ENCODE measurements around the gene FRRS1L.
A peak's percentile ranks its signal among the peaks of the same experiment; 100 is the strongest.

The FRRS1L gene

GRCh38 chr9:109186857-109187520 lies 19.9 kb upstream of the FRRS1L start:
- Mint-ChIP-seq H3K27me3 (no peaks in the 10 kb centered on the region), H3K4me1 (ENCODE audit: low read depth) (no peaks in the 10 kb centered on the region), H3K4me3 (no peak overlapping the region), H3K36me3 (no peaks in the 10 kb centered on the region), H3K9me3 (ENCODE audit: low read depth) (no peaks in the 10 kb centered on the region), H3K27ac (no peak overlapping the region)

GRCh38 chr9:109182940-109183798 lies 16.1 kb upstream of the FRRS1L start:
- H3K4me1 Mint-ChIP-seq (ENCODE audit: low read depth): peaks cover 8% of the 10 kb centered on the region
- H3K4me3 Mint-ChIP-seq: no peak overlapping the region
- H3K9me3 Mint-ChIP-seq (ENCODE audit: low read depth): no peaks in the 10 kb centered on the region
- no peak overlapping the region for H3K27ac Mint-ChIP-seq
- H3K27me3 Mint-ChIP-seq: no peaks in the 10 kb centered on the region
- H3K36me3 Mint-ChIP-seq: no peaks in the 10 kb centered on the region

- Mint-ChIP-seq H3K4me3 (no peak overlapping the region), H3K9me3 (ENCODE audit: low read depth) (no peaks in the 10 kb centered on the region), H3K36me3 (no peaks in the 10 kb centered on the region), H3K27me3 (no peaks in the 10 kb centered on the region), H3K4me1 (ENCODE audit: low read depth) (peaks cover 8% of the 10 kb centered on the region), H3K27ac (no peak overlapping the region)
These were observed 15.5 kb upstream of the FRRS1L start for GRCh38 chr9:109182550-109182939.

- Mint-ChIP-seq H3K36me3 (no peaks in the 10 kb centered on the region), H3K4me1 (ENCODE audit: low read depth) (peaks cover 8% of the 10 kb centered on the region), H3K4me3 (no peak overlapping the region), H3K27me3 (no peaks in the 10 kb centered on the region), H3K27ac (no peak overlapping the region), H3K9me3 (ENCODE audit: low read depth) (no peaks in the 10 kb centered on the region)
These were observed 14.2 kb upstream of the FRRS1L start for GRCh38 chr9:109181284-109181683.

- H3K9me3 Mint-ChIP-seq (ENCODE audit: low read depth): no peaks in the 10 kb centered on the region
- H3K27ac Mint-ChIP-seq: no peak overlapping the region
- H3K4me3 Mint-ChIP-seq: no peak overlapping the region
- no peaks in the 10 kb centered on the region for H3K36me3 Mint-ChIP-seq
- peaks cover 8% of the 10 kb centered on the region for H3K4me1 Mint-ChIP-seq (ENCODE audit: low read depth)
- no peaks in the 10 kb centered on the region for H3K27me3 Mint-ChIP-seq
These were observed 12.9 kb upstream of the FRRS1L start for GRCh38 chr9:109179801-109180523.

GRCh38 chr9:109176963-109177362 lies 9.9 kb upstream of the FRRS1L start:
- no peak overlapping the region for H3K4me3 Mint-ChIP-seq
- H3K9me3 Mint-ChIP-seq (ENCODE audit: low read depth): no peaks in the 10 kb centered on the region
- H3K36me3 Mint-ChIP-seq: no peaks in the 10 kb centered on the region
- peaks cover 8% of the 10 kb centered on the region for H3K4me1 Mint-ChIP-seq (ENCODE audit: low read depth)
- H3K27me3 Mint-ChIP-seq: no peaks in the 10 kb centered on the region
- H3K27ac Mint-ChIP-seq: no peak overlapping the region

- no peaks in the 10 kb centered on the region for H3K36me3 Mint-ChIP-seq
- no peaks in the 10 kb centered on the region for H3K9me3 Mint-ChIP-seq (ENCODE audit: low read depth)
- no peak overlapping the region for H3K27ac Mint-ChIP-seq
- no peaks in the 10 kb centered on the region for H3K27me3 Mint-ChIP-seq
- H3K4me1 Mint-ChIP-seq (ENCODE audit: low read depth): peaks cover 5% of the 10 kb centered on the region
- H3K4me3 Mint-ChIP-seq: no peak overlapping the region
These were observed 9.3 kb upstream of the FRRS1L start for GRCh38 chr9:109176386-109176785.

GRCh38 chr9:109172935-109173334 lies 5.9 kb upstream of the FRRS1L start:
- H3K4me1 Mint-ChIP-seq (ENCODE audit: low read depth): no peaks in the 10 kb centered on the region
- H3K27me3 Mint-ChIP-seq: peaks cover 14% of the 10 kb centered on the region
- no peak overlapping the region for H3K4me3 Mint-ChIP-seq
- H3K27ac Mint-ChIP-seq: no peak overlapping the region
- no peaks in the 10 kb centered on the region for H3K36me3 Mint-ChIP-seq
- H3K9me3 Mint-ChIP-seq (ENCODE audit: low read depth): no peaks in the 10 kb centered on the region

- Mint-ChIP-seq H3K27me3 (peaks cover 18% of the 10 kb centered on the region), H3K36me3 (no peaks in the 10 kb centered on the region), H3K27ac (no peak overlapping the region), H3K4me3 (no peak overlapping the region), H3K4me1 (ENCODE audit: low read depth) (peaks cover 4% of the 10 kb centered on the region), H3K9me3 (ENCODE audit: low read depth) (no peaks in the 10 kb centered on the region)
These were observed 4.9 kb upstream of the FRRS1L start for GRCh38 chr9:109171926-109172325.

- Mint-ChIP-seq H3K4me3 (no peak overlapping the region), H3K4me1 (ENCODE audit: low read depth) (peaks cover 4% of the 10 kb centered on the region), H3K27me3 (peaks cover 38% of the 10 kb centered on the region), H3K9me3 (ENCODE audit: low read depth) (no peaks in the 10 kb centered on the region), H3K27ac (no peak overlapping the region), H3K36me3 (no peaks in the 10 kb centered on the region)
These were observed 1.1 kb upstream of the FRRS1L start for GRCh38 chr9:109168170-109168569.

GRCh38 chr9:109167716-109168115 lies 667 bp upstream of the FRRS1L start:
- Mint-ChIP-seq H3K36me3 (no peaks in the 10 kb centered on the region), H3K4me3 (peak overlapping the region; percentile 77), H3K9me3 (ENCODE audit: low read depth) (no peaks in the 10 kb centered on the region), H3K4me1 (ENCODE audit: low read depth) (peaks cover 4% of the 10 kb centered on the region), H3K27me3 (peaks cover 39% of the 10 kb centered on the region), H3K27ac (no peak overlapping the region)

- Mint-ChIP-seq H3K27ac (no peak overlapping the region), H3K4me1 (ENCODE audit: low read depth) (peaks cover 4% of the 10 kb centered on the region), H3K36me3 (no peaks in the 10 kb centered on the region), H3K9me3 (ENCODE audit: low read depth) (no peaks in the 10 kb centered on the region), H3K4me3 (peak overlapping the region; percentile 58), H3K27me3 (peaks cover 40% of the 10 kb centered on the region)
These were observed 778 bp downstream of the FRRS1L start for GRCh38 chr9:109166171-109166770.

- Mint-ChIP-seq H3K4me3 (no peak overlapping the region), H3K4me1 (ENCODE audit: low read depth) (peaks cover 4% of the 10 kb centered on the region), H3K27me3 (peaks cover 36% of the 10 kb centered on the region), H3K36me3 (no peaks in the 10 kb centered on the region), H3K27ac (no peak overlapping the region), H3K9me3 (ENCODE audit: low read depth) (peaks cover 4% of the 10 kb centered on the region)
These were observed 3.0 kb downstream of the FRRS1L start for GRCh38 chr9:109164042-109164441.

- Mint-ChIP-seq H3K4me3 (no peak overlapping the region), H3K36me3 (no peaks in the 10 kb centered on the region), H3K27me3 (peaks cover 35% of the 10 kb centered on the region), H3K27ac (no peak overlapping the region), H3K4me1 (ENCODE audit: low read depth) (peaks cover 4% of the 10 kb centered on the region), H3K9me3 (ENCODE audit: low read depth) (peaks cover 4% of the 10 kb centered on the region)
These were observed 3.9 kb downstream of the FRRS1L start for GRCh38 chr9:109163194-109163593.

GRCh38 chr9:109162677-109163076 lies 4.4 kb downstream of the FRRS1L start:
- Mint-ChIP-seq H3K27ac (no peak overlapping the region), H3K27me3 (peaks cover 34% of the 10 kb centered on the region), H3K4me3 (no peak overlapping the region), H3K4me1 (ENCODE audit: low read depth) (peaks cover 4% of the 10 kb centered on the region), H3K9me3 (ENCODE audit: low read depth) (peaks cover 4% of the 10 kb centered on the region), H3K36me3 (no peaks in the 10 kb centered on the region)

Measured in activated naive CD8-positive, alpha-beta T cell (primary cell).